T-cell (primary cell): ENCODE measurements around the gene CCL21. TPM values are rescaled to one million over a fixed set of nuclear protein-coding genes. Genes with fewer than 3 reads are reported as not detected.

Source experiments
- ATAC-seq, 4 experiments: fragments of 200-7000 bp in 3 of 4; fragments of 150-1000 bp in 1 of 4; cut with Tn5 transposase; replicated peaks in 1 of 4; 1 replicate in 3 of 4; 2 replicates in 1 of 4; pipeline ENCODE4 v1.10.0; 2021; ENCODE audit warnings: moderate library complexity in 3 of 4, mild to moderate bottlenecking in 2 of 4, moderate number of reproducible peaks in 1 of 4
- CTCF ChIA-PET, 2 donors: fragments of 300-600 bp; sonication (Branson Sonifier 250); formaldehyde crosslinking; loops; one replicate each; lab custom pipeline; 2022; ENCODE audit warnings: antibody characterized with exemption in 2 of 2; lab: Charles Lee
- POLR2A ChIA-PET, 2 donors: fragments of 300-600 bp; sonication (Branson Sonifier 250); formaldehyde crosslinking; loops; one replicate each; lab custom pipeline; 2022; ENCODE audit warnings: antibody characterized with exemption in 2 of 2; lab: Charles Lee
- DNase-seq, 35 experiments: peaks; one replicate each; pipeline versions ENCODE4 v3.0.0 to v3.0.0-alpha.2; 2013 to 2023
- H3K27ac ChIP-seq: one replicate; pipeline ENCODE4 v1.5.1; 2013; ENCODE audit warnings: low read length
- H3K27me3 ChIP-seq, 2 experiments: replicated peaks in 1 of 2; 1 replicate in 1 of 2; 2 replicates in 1 of 2; pipeline versions ENCODE4 v1.6.1 to v1.7.0; 2013; ENCODE audit warnings: low read length in 1 of 2, mixed read lengths in 1 of 2; ENCODE audit not compliant: control insufficient read depth in 2 of 2, insufficient read depth in 2 of 2; ENCODE audit errors: extremely low read depth in 1 of 2
- H3K36me3 ChIP-seq, 2 donors: 1 replicate in 1 of 2; 2 replicates in 1 of 2; pipeline versions ENCODE4 v1.6.1 to v1.7.0; 2013; ENCODE audit warnings: low read length in 1 of 2; ENCODE audit not compliant: control insufficient read depth in 2 of 2, insufficient read depth in 1 of 2; ENCODE audit errors: extremely low read depth in 1 of 2
- H3K4me1 ChIP-seq, 2 experiments: 1 replicate in 1 of 2; 2 replicates in 1 of 2; pipeline versions ENCODE4 v1.6.1 to v1.7.0; 2013; ENCODE audit warnings: low read length in 2 of 2, mixed read lengths in 1 of 2; ENCODE audit not compliant: insufficient read depth in 2 of 2, control insufficient read depth in 1 of 2; ENCODE audit errors: extremely low read depth in 1 of 2
- H3K4me3 ChIP-seq, 2 donors: 1 replicate in 1 of 2; 2 replicates in 1 of 2; pipeline versions ENCODE4 v1.5.1 to v1.7.0; 2013; ENCODE audit warnings: mild to moderate bottlenecking in 2 of 2, low read length in 1 of 2, moderate library complexity in 1 of 2; ENCODE audit not compliant: control insufficient read depth in 1 of 2; ENCODE audit errors: extremely low read depth in 1 of 2
- H3K9me3 ChIP-seq: 2 replicates; pipeline ENCODE4 v1.7.0; 2013
- H3K27ac Mint-ChIP-seq, 2 donors: one replicate each; pipeline ENCODE4 v1.8.0; 2020 to 2021; ENCODE audit warnings: mild to moderate bottlenecking in 2 of 2, mixed read lengths in 2 of 2
- H3K27me3 Mint-ChIP-seq, 2 donors: one replicate each; pipeline ENCODE4 v1.8.0; 2021 to 2022; ENCODE audit warnings: mixed read lengths in 2 of 2
- H3K36me3 Mint-ChIP-seq: one replicate; pipeline ENCODE4 v1.8.0; 2021; ENCODE audit warnings: mixed read lengths
- H3K4me1 Mint-ChIP-seq, 3 donors: one replicate each; pipeline ENCODE4 v1.8.0; 2020 to 2022; ENCODE audit warnings: mixed read lengths in 3 of 3, mild to moderate bottlenecking in 1 of 3
- H3K4me3 Mint-ChIP-seq, 3 donors: one replicate each; pipeline ENCODE4 v1.8.0; 2020 to 2022; ENCODE audit warnings: mild to moderate bottlenecking in 3 of 3, mixed read lengths in 3 of 3, moderate library complexity in 3 of 3
- H3K9me3 Mint-ChIP-seq, 3 donors: one replicate each; pipeline ENCODE4 v1.8.0; 2020 to 2022; ENCODE audit warnings: mixed read lengths in 3 of 3
- WGBS: methylation state at CpG from one replicate; pipeline ENCODE4 v1.1.5; 2013; ENCODE audit warnings: missing lambda C conversion rate; ENCODE audit not compliant: insufficient coverage; 5-methylcytosine and 5-hydroxymethylcytosine counted together
- total RNA-seq, 35 experiments: library from RNA in 6 of 35; stranded (reverse) in 6 of 35; fragments of 120-200 nt in 1 of 35; gene quantifications; one replicate each; pipeline versions ENCODE4 v1.2.1 to v1.2.4 and lab custom pipeline; 2013 to 2026

Gene CCL21
- total RNA-seq, 5 donors from 2014 or later (not counting 1 experiment from before 2014, with no cell fraction given) = 0.32 to 0.60 TPM; not detected in 3

- WGBS = no CpG with 5 or more reads among the region's 5 CpGs
- no peaks in the 10 kb centered on the region for H3K27me3 ChIP-seq
- no peak overlapping the region for H3K4me3 ChIP-seq
- H3K27ac ChIP-seq = no peak overlapping the region
- H3K36me3 ChIP-seq = peaks cover 0 to 5% of the 10 kb centered on the region in 2 donors
- DNase-seq = no peak
- POLR2A ChIA-PET = no interaction called here
- H3K9me3 ChIP-seq = no peaks in the 10 kb centered on the region
- no peaks in the 10 kb centered on the region for H3K27me3 Mint-ChIP-seq
- H3K4me1 Mint-ChIP-seq = peaks cover 12 to 20% (median 16%) of the 10 kb centered on the region in 3 donors
- H3K9me3 Mint-ChIP-seq = peaks cover 8 to 16% (median 10%) of the 10 kb centered on the region in 3 donors
- H3K27ac Mint-ChIP-seq = no peak overlapping the region
- H3K36me3 Mint-ChIP-seq = peaks cover 24% of the 10 kb centered on the region
- CTCF ChIA-PET = interaction anchor here in 1 of 2 donors (0.6 kb wide), 1 partner anchor 499 kb away, joined by 5 read pairs; no protein-coding TSS in a partner anchor
- H3K4me3 Mint-ChIP-seq = no peak overlapping the region
- peaks cover 0 to 16% of the 10 kb centered on the region in 2 experiments for H3K4me1 ChIP-seq
- no peak for ATAC-seq
These were observed 40.0 kb downstream of the CCL21 start for GRCh38 chr9:34669809-34670562.

DNA sequence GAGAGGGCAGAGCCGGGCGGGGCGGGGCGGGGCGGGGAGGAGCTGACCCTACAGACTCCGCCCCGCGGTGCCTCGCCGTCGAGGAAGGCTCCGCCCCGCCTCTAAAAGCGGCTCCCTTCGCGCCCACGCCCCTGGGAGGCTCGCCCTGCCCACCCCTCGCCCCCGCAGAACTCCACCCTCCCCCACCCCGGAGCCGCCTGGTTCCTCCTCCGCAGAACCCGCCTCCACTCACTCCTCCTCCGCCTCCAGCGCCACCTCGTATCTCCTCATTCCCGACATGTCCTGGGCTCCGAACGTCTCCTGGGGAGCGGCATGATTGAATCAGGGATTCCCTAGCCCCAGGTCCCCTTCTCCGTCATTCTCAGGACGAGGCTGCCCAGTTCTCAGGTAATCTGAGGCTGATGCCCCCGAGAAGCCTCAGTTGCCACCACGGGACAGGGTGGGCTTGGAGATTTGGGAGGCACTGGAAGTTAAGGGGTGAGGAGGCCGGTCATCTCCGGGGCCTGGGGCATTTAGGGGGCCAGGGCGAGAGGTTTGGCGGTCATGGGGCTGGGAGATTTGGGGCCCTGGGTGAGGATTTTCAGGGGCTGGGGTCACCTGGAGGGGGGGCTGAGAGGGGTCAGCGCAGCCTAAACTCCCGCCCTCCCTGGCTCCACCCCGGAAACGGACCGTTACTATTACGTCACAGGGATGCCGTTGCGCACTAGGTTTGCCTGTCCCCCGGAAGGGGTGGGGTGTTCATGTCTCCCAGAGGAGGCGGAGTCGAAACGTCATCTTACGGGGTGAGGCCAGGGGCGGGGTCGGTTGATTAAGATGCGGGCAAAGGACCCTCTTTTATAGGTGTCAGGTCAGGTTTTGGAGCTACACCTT, 44.3 kb downstream of the CCL21 start:
- Histone ChIP-seq H3K4me1 (peaks cover 19 to 52% of the 10 kb centered on the region in 2 experiments), H3K4me3 (peak overlapping the region; percentile 71 to 80), H3K9me3 (no peaks in the 10 kb centered on the region), H3K27ac (peak overlapping the region; percentile 97), H3K27me3 (no peaks in the 10 kb centered on the region), H3K36me3 (peaks cover 6 to 11% of the 10 kb centered on the region in 2 donors)
- H3K27ac Mint-ChIP-seq = peak overlapping the region; percentile 87 to 88
- H3K27me3 Mint-ChIP-seq = no peaks in the 10 kb centered on the region
- peaks cover 8 to 16% (median 10%) of the 10 kb centered on the region in 3 donors for H3K9me3 Mint-ChIP-seq
- 5% methylated on average over 39 of the region's 55 CpGs for WGBS
- H3K4me3 Mint-ChIP-seq = peak overlapping the region; percentile 82 to 90 (median 86)
- peaks cover 47 to 60% (median 47%) of the 10 kb centered on the region in 3 donors for H3K4me1 Mint-ChIP-seq
- H3K36me3 Mint-ChIP-seq = peaks cover 34% of the 10 kb centered on the region
- DNase-seq = peak; percentile 66 to 95 (median 87)
- POLR2A ChIA-PET = interaction anchor here (0.5 to 1.3 kb wide), 4 partner anchors 19 to 432 kb away, joined by 3 to 5 read pairs (median 4); partner anchors contain the start of genes GALT (in 1 of the 2) and SIGMAR1 (in 1 of the 2)
- CTCF ChIA-PET = interaction anchor here (0.7 to 4.4 kb wide), 10 partner anchors 19 to 289 kb away, joined by 3 to 39 read pairs (median 5); partner anchors contain the start of genes DCTN3 (in 1 of the 2), GALT (in 1 of the 2), MYORG (in 1 of the 2) and RPP25L (in 1 of the 2)
- peak; percentile 80 to 88 (median 84) for ATAC-seq

- POLR2A ChIA-PET = interaction anchor here in 1 of 2 donors (1.0 to 1.3 kb wide), 2 partner anchors 18 to 27 kb away, joined by 3 to 5 read pairs; partner anchors contain the start of genes GALT and SIGMAR1
- Histone ChIP-seq H3K36me3 (peaks cover 12 to 14% of the 10 kb centered on the region in 2 donors), H3K4me3 (peak overlapping the region; percentile 55 to 80), H3K27ac (peak overlapping the region; percentile 87), H3K9me3 (no peaks in the 10 kb centered on the region), H3K4me1 (peaks cover 19 to 52% of the 10 kb centered on the region in 2 experiments), H3K27me3 (no peaks in the 10 kb centered on the region)
- ATAC-seq (peak; percentile 21 to 40 (median 28)), DNase-seq (peak in 1 of 35 experiments; percentile 18)
- peaks cover 4 to 12% (median 10%) of the 10 kb centered on the region in 3 donors for H3K9me3 Mint-ChIP-seq
- CTCF ChIA-PET = interaction anchor here (0.7 to 4.4 kb wide), 9 partner anchors 18 to 288 kb away, joined by 3 to 39 read pairs (median 5); partner anchors contain the start of genes DCTN3 (in 1 of the 2), GALT (in 1 of the 2), MYORG (in 1 of the 2) and RPP25L (in 1 of the 2)
- no peaks in the 10 kb centered on the region for H3K27me3 Mint-ChIP-seq
- 3% methylated on average over 24 of the region's 26 CpGs for WGBS
- H3K4me1 Mint-ChIP-seq = peaks cover 47 to 63% (median 47%) of the 10 kb centered on the region in 3 donors
- peak overlapping the region; percentile 82 to 90 (median 86) for H3K4me3 Mint-ChIP-seq
- peaks cover 37% of the 10 kb centered on the region for H3K36me3 Mint-ChIP-seq
- peak overlapping the region; percentile 94 to 97 for H3K27ac Mint-ChIP-seq
These were observed 44.9 kb downstream of the CCL21 start for GRCh38 chr9:34665067-34665380.

DNA sequence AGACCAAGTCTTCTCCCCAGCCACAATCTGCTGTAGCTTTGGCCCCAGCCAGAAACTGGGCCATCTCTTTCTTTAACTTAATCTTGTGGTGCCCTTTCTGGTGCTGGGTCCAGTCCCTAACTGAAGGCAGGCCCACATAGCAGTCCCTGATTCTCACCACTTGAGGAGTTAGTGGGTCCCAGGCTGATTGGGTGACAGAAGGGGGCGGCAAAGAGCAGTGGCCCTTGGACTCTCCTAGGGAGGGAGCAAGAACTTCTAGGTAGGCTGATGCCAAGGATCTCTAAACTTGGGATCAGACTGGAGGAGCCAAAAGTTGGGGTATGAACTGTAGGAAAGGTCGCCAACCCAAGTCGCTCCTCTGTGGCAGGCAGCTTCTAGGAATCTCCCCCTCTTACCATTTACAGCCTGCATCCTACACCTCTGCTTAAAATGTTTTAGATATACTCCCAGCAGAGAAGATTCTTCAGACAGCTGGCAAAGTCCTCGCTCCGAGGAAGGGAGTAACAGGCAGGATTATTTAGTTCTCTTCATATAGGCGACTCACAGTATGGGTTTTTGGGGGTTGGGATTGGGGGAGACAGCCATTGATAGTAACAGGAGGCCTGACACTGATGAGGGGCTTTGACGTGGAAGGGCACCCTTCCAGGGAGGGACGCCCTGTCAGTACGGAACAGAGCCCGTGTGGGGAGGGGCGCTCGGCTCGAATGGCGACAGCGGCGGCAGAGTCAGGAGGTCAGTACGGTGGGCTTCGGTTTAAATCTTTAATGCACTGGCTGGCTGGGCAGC, 45.5 kb downstream of the CCL21 start:
- peaks cover 4 to 7% (median 6%) of the 10 kb centered on the region in 3 donors for H3K9me3 Mint-ChIP-seq
- H3K36me3 Mint-ChIP-seq = peaks cover 33% of the 10 kb centered on the region
- peak; percentile 22 to 84 (median 67) for DNase-seq
- peak; percentile 18 to 37 (median 36) for ATAC-seq
- H3K36me3 ChIP-seq = peaks cover 15 to 16% of the 10 kb centered on the region in 2 donors
- H3K4me1 Mint-ChIP-seq = peaks cover 47 to 63% (median 47%) of the 10 kb centered on the region in 3 donors
- H3K4me1 ChIP-seq = peaks cover 19 to 52% of the 10 kb centered on the region in 2 experiments
- POLR2A ChIA-PET = interaction anchor here in 1 of 2 donors (0.6 to 1.3 kb wide), 3 partner anchors 18 to 389 kb away, joined by 3 to 5 read pairs (median 4); partner anchors contain the start of genes GALT and SIGMAR1
- peak overlapping the region; percentile 94 to 97 for H3K27ac Mint-ChIP-seq
- peak overlapping the region; percentile 87 for H3K27ac ChIP-seq
- peak overlapping the region; percentile 82 to 90 (median 86) for H3K4me3 Mint-ChIP-seq
- H3K27me3 Mint-ChIP-seq = no peaks in the 10 kb centered on the region
- no peaks in the 10 kb centered on the region for H3K9me3 ChIP-seq
- peak overlapping the region; percentile 55 to 80 for H3K4me3 ChIP-seq
- CTCF ChIA-PET = interaction anchor here (1.0 to 4.4 kb wide), 8 partner anchors 17 to 44 kb away, joined by 3 to 39 read pairs (median 5); partner anchors contain the start of genes DCTN3 (in 1 of the 2), GALT (in 1 of the 2) and SIGMAR1 (in 1 of the 2)
- no peaks in the 10 kb centered on the region for H3K27me3 ChIP-seq
- 18% methylated on average over 14 of the region's 18 CpGs for WGBS

DNA sequence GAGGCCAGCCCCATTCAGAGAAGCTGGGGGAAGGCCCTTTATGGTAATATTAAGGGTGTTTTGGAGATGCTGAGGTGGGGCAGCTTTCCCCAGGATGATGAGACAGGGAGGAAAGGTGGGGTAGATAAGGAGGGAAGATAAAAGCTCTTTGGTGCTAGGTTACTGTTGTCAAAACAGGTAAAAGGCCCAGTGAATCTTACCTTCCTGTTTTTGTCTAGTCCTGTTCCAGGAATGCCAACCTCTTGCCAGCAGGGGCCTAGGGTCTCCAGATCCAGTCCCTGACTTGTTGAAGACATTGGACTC, 46.7 kb downstream of the CCL21 start:
- peak in 3 of 4 experiments; percentile 3 to 21 (median 8) for ATAC-seq
- H3K4me3 ChIP-seq = no peak overlapping the region

More for the DNA sequence above, 46.7 kb downstream of the CCL21 start:
- Histone ChIP-seq H3K27ac (peak overlapping the region; percentile 87), H3K27me3 (no peaks in the 10 kb centered on the region), H3K36me3 (peaks cover 15 to 19% of the 10 kb centered on the region in 2 donors), H3K9me3 (no peaks in the 10 kb centered on the region), H3K4me1 (peaks cover 19 to 52% of the 10 kb centered on the region in 2 experiments)
- POLR2A ChIA-PET = interaction anchor here in 1 of 2 donors (1.0 kb wide), 1 partner anchor 26 kb away, joined by 3 read pairs; the partner anchor contains the start of gene SIGMAR1
- peaks cover 21% of the 10 kb centered on the region for H3K36me3 Mint-ChIP-seq
- CTCF ChIA-PET = interaction anchor here (1.0 to 4.4 kb wide), 6 partner anchors 16 to 43 kb away, joined by 3 to 39 read pairs (median 4); partner anchors contain the start of genes DCTN3 (in 1 of the 2), GALT (in 1 of the 2) and SIGMAR1 (in 1 of the 2)
- H3K9me3 Mint-ChIP-seq = no peaks in the 10 kb centered on the region
- peak overlapping the region; percentile 94 to 97 for H3K27ac Mint-ChIP-seq
- peak overlapping the region; percentile 18 to 86 (median 28) for H3K4me3 Mint-ChIP-seq
- H3K27me3 Mint-ChIP-seq = no peaks in the 10 kb centered on the region
- DNase-seq = peak in 6 of 35 experiments; percentile 6 to 61 (median 28)
- H3K4me1 Mint-ChIP-seq = peaks cover 47 to 63% (median 47%) of the 10 kb centered on the region in 3 donors
